ENCODE measurements around the gene DEFB124.

The DEFB124 gene

GRCh38 chr20:31415653-31416052 lies 59.3 kb downstream of the DEFB124 start:
- no peak for DNase-seq

Measured in NCI-H748 treated with DMSO at 0.1 percent for 48 hours (cell line).